ENCODE measurements around the gene GRN. TPM values are rescaled to one million over a fixed set of nuclear protein-coding genes. Genes with fewer than 3 reads are reported as not detected.
A peak's percentile ranks its signal among the peaks of the same experiment; 100 is the strongest.

GRN gene
- total and polyA plus RNA-seq, 9 of the 15 experiments (the other 6 are each of a cell fraction or from before 2014, with no cell fraction given) = 5.4 to 75.3 (median 20.7) TPM

DNA sequence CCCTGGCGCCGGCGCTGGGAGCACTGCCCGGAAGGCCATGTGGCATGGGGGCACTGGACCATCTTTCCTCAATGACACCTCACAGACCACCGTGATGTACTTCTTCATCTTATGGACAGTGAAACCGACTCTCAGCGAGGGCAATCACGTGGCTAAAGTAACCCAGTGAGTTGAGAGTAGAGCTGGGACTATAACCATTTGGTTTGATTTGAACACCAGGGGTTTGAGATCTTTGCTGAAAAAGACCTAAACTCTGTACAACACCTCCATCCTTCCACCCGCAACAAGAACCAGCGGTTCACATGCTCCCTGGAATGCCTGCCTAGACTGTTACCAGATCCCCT lies 41.1 kb downstream of the GRN start:
- POLR2A ChIA-PET = interaction anchor here (0.6 to 1.8 kb wide), 5 partner anchors 8 to 144 kb away, joined by 3 to 7 read pairs (median 3); no protein-coding TSS in a partner anchor
- Histone ChIP-seq H3K27me3 (ENCODE audit: control insufficient read depth in 2 of 2, insufficient read depth in 2 of 2, low read length in 2 of 2) (no peaks in the 10 kb centered on the region; a peak in 1 of 5 replicates), H3K36me3 (ENCODE audit: control insufficient read depth, insufficient read depth, low read length) (no peaks in the 10 kb centered on the region), H3K27ac (ENCODE audit: extremely low read depth, low read depth, low read length) (peak overlapping the region; percentile 83), H3K9ac (ENCODE audit: insufficient read depth in 1 of 2, low read depth in 2 of 2, low read length in 2 of 2) (peak overlapping the region; percentile 79 to 95), H3K79me2 (ENCODE audit: control insufficient read depth, insufficient read depth, low read length) (peaks cover 7% of the 10 kb centered on the region; the same call in 2 of the 3 replicates), H3K4me1 (replicated peaks in 1 of 2; ENCODE audit: control insufficient read depth in 2 of 2, insufficient read depth in 2 of 2, low read length in 2 of 2) (peaks cover 38 to 44% of the 10 kb centered on the region in 2 experiments), H3K4me2 (ENCODE audit: insufficient read depth, low read length) (peak overlapping the region; percentile 88), H4K20me1 (replicated peaks; ENCODE audit: control insufficient read depth, insufficient read depth, low read length) (no peaks in the 10 kb centered on the region), H3K4me3 (peak overlapping the region; percentile 58), H3K9me3 (replicated peaks; ENCODE audit: control insufficient read depth, insufficient read depth, low read depth, low read length) (no peaks in the 10 kb centered on the region), H3K9me1 (ENCODE audit: control insufficient read depth, insufficient read depth, low read length) (no peaks in the 10 kb centered on the region), H2AFZ (ENCODE audit: low read depth, low read length) (peak overlapping the region; percentile 96)
- ATAC-seq (no peak), DNase-seq (ENCODE audit: extremely low read depth in 1 of 4, low spot score in 3 of 4) (no peak), FAIRE-seq (no peak)
- BruUV-seq (replicated peaks) = no TSS peak
- CTCF ChIA-PET (ENCODE audit: low intra/inter-chr PET ratio) = interaction anchor here (1.1 kb wide), 1 partner anchor 117 kb away, joined by 3 read pairs; no protein-coding TSS in a partner anchor
- in situ Hi-C loops (cut with MboI) (no loop called here), intact Hi-C loops (cut with micrococcal nuclease) (loop anchor here (5.0 kb wide), 1 partner anchor 116 kb away; the partner anchor contains the start of gene GPATCH8)
- WGBS (ENCODE audit: insufficient coverage, low coverage, missing lambda C conversion rate) = 48% methylated on average over 10 of the region's 10 CpGs
- TF ChIP-seq ZNF174 (CRISPR knock-in tag; IDR thresholded peaks at IDR 0.05) = no peak
- TF ChIP-seq ARID4B (CRISPR knock-in tag; IDR thresholded peaks at IDR 0.05) = no peak
- TF ChIP-seq PPARD (CRISPR knock-in tag; IDR thresholded peaks at IDR 0.05) = no peak
- TF ChIP-seq MBD1 (CRISPR knock-in tag; IDR thresholded peaks at IDR 0.05) = no peak
- no peak for TF ChIP-seq ZNF609 (CRISPR knock-in tag; IDR thresholded peaks at IDR 0.05; ENCODE audit: borderline replicate concordance)
- peak in 1 of 2 experiments; percentile 9 for TF ChIP-seq E2F6 (IDR thresholded peaks at IDR 0.05; ENCODE audit: borderline replicate concordance in 1 of 2, extremely low read depth in 1 of 2, insufficient read depth in 1 of 2, insufficient read length in 1 of 2, low read depth in 1 of 2, low read length in 1 of 2, poor library complexity in 1 of 2, severe bottlenecking in 1 of 2)
- TF ChIP-seq SIN3B (IDR thresholded peaks at IDR 0.05; ENCODE audit: low read depth) = no peak
- TF ChIP-seq KLF10 (CRISPR knock-in tag; IDR thresholded peaks at IDR 0.05) = no peak

All from K562 (cell line).